Aorta (tissue), 5 donors: ENCODE data around the gene CENPH. TPM values are rescaled to one million over a fixed set of nuclear protein-coding genes. Genes with fewer than 3 reads are reported as not detected.
"Not testable (repeated sequence)": the region's sequence is repeated elsewhere in the genome, so short reads cannot be mapped to it uniquely, and the experiment has no call there.

Experiments
- ATAC-seq: fragments of 200-7000 bp; cut with Tn5 transposase; one replicate; pipeline ENCODE4 v1.9.1; 2022; ENCODE audit warnings: moderate library complexity; ENCODE audit not compliant: low FRiP score
- DNase-seq, 2 donors: peaks; one replicate each; pipeline ENCODE4 v3.0.0-alpha.2; 2020
- H3K27ac ChIP-seq, 2 donors: one replicate each; pipeline ENCODE4 v1.5.1; 2013; ENCODE audit warnings: low read length in 2 of 2, mild to moderate bottlenecking in 2 of 2, moderate library complexity in 2 of 2, control low read depth in 1 of 2, inconsistent platforms in 1 of 2, low read depth in 1 of 2
- H3K27me3 ChIP-seq, 2 donors: one replicate each; pipeline ENCODE4 v1.6.1; 2013; ENCODE audit warnings: control low read depth in 1 of 2, low read length in 1 of 2, mild to moderate bottlenecking in 1 of 2, moderate library complexity in 1 of 2; ENCODE audit not compliant: insufficient read depth in 2 of 2, control insufficient read depth in 1 of 2
- H3K36me3 ChIP-seq, 2 donors: one replicate each; pipeline ENCODE4 v1.6.1; 2013; ENCODE audit warnings: control low read depth in 1 of 2, low read length in 1 of 2, mild to moderate bottlenecking in 1 of 2; ENCODE audit not compliant: insufficient read depth in 2 of 2, control insufficient read depth in 1 of 2
- H3K4me1 ChIP-seq, 2 donors: one replicate each; pipeline ENCODE4 v1.6.1; 2013; ENCODE audit warnings: low read length in 2 of 2, control low read depth in 1 of 2, mild to moderate bottlenecking in 1 of 2, moderate library complexity in 1 of 2; ENCODE audit not compliant: insufficient read depth in 2 of 2, control insufficient read depth in 1 of 2
- H3K4me3 ChIP-seq, 2 donors: one replicate each; pipeline ENCODE4 v1.5.1; 2013; ENCODE audit warnings: low read length in 2 of 2, control low read depth in 1 of 2, mild to moderate bottlenecking in 1 of 2
- H3K9me3 ChIP-seq: one replicate; pipeline ENCODE4 v1.6.1; 2013; ENCODE audit warnings: mild to moderate bottlenecking, low read length; ENCODE audit not compliant: control insufficient read depth
- WGBS, 2 donors: extraction: QIAGEN DNeasy Blood & Tissue Kit; methylation state at CpG; one replicate each; pipeline ENCODE4 v1.1.7; 2013; 5-methylcytosine and 5-hydroxymethylcytosine counted together
- intact Hi-C, 2 donors: fragments of 100-400 bp; cut with DNase I; formaldehyde crosslinking; loops; one replicate each; pipeline versions ENCODE4 v1.14.2 to v1.15.0; 2022
- polyA plus RNA-seq, 2 donors: library from polyadenylated mRNA; stranded (reverse); fragments of 200-250 nt; gene quantifications; one replicate each; pipeline ENCODE4 v1.2.3, GENCODE V29; 2013
- total RNA-seq, 2 donors: library from RNA; stranded (reverse); fragmentation: NEBNext Ultra II Directional; extraction: Animal tissue kit (Norgen Biotek cat#: 25700); gene quantifications; one replicate each; pipeline ENCODE4 v1.2.1, GENCODE V29; 2021
- donor health status: healthy with polysubstance abuse.
- donor health status: Bipolar disorder and iron deficiency.
- donor health status: DM: no; HTN: no; CAD: no.
- donor health status: DM: no; HTN: no; CAD: no.
- donor health status: DM: yes; HTN: yes; CAD: no.

The CENPH gene
- total and polyA plus RNA-seq, 4 donors, result 0.38 to 3.3 (median 2.3) TPM

DNA sequence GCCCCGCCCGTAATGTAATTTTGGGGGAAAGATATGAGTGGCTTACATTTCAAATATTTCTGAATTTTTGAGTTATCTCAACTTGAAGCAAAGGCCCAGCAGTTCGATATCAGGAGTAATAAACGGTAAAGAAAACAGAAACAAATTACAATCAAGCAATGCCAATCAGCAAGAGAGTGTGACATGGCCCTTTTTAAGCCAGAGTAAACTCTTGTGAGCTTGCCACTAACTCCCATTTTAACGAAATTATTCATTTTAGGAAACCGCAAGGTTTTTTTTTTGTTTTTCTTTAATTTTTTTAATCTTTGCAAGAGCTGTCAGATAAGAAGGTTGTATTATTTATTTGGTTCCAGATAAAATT, 27.7 kb downstream of the CENPH start:
- Histone ChIP-seq H3K27ac (no peak overlapping the region), H3K4me3 (peak overlapping the region; percentile 7 to 40), H3K9me3 (no peaks in the 10 kb centered on the region), H3K27me3 (no peaks in the 10 kb centered on the region), H3K36me3 (no peaks in the 10 kb centered on the region), H3K4me1 (no peaks in the 10 kb centered on the region)
- ATAC-seq (no peak), DNase-seq (no peak)
- intact Hi-C loops, result loop anchor here in 1 of 2 donors (10.0 kb wide), 2 partner anchors 52 to 58 kb away; partner anchors contain the start of gene CCNB1
- WGBS, 2 donors, result 18 to 21% methylated on average over 6 of the region's 6 CpGs

- H3K4me3 ChIP-seq, result peak overlapping the region; percentile 57 to 74
- peak; percentile 99 to 100 for DNase-seq
- no peaks in the 10 kb centered on the region for H3K36me3 ChIP-seq
- no peaks in the 10 kb centered on the region for H3K9me3 ChIP-seq
- WGBS, 2 donors, result 0 to 1% methylated on average over 73 of the region's 73 CpGs
- H3K27me3 ChIP-seq, result no peaks in the 10 kb centered on the region
- peak; percentile 100 for ATAC-seq
- no peaks in the 10 kb centered on the region for H3K4me1 ChIP-seq
- intact Hi-C loops, result loop anchor here in 1 of 2 donors (10.0 kb wide), 2 partner anchors 53 to 57 kb away; partner anchors contain the start of gene CCNB1
- peak overlapping the region in 1 of 2 donors; percentile 81 for H3K27ac ChIP-seq
Observed at GRCh38 chr5:69217548-69218526, 28.5 kb downstream of the CENPH start.

- Histone ChIP-seq H3K9me3 (no peaks in the 10 kb centered on the region), H3K27me3 (no peaks in the 10 kb centered on the region), H3K27ac (no peak overlapping the region), H3K36me3 (no peaks in the 10 kb centered on the region), H3K4me1 (no peaks in the 10 kb centered on the region), H3K4me3 (no peak overlapping the region)
- intact Hi-C loops, result loop anchor here in 1 of 2 donors (10.0 kb wide), 2 partner anchors 55 kb away; partner anchors contain the start of gene CCNB1
- no peak for DNase-seq
- ATAC-seq, result no peak
Observed at GRCh38 chr5:69219939-69220338, 30.6 kb downstream of the CENPH start.

DNA sequence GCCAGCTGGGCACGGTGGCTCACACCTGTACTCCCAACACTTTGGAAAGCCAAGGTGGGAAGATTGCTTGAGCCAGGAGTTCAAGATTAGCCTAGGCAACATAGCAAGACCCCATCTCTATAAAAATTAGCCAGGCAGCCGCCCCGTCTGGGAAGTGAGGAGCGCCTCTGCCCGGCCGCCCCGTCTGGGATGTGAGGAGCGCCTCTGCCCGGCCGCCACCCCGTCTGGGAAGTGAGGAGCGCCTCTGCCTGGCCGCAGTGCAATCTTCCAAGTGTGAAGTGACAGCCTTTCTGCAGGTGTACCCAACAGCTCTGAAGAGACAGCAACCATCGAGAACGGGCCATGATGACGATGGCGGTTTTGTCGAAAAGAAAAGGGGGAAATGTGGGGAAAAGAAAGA, 31.0 kb downstream of the CENPH start:
- H3K36me3 ChIP-seq, H3K27ac ChIP-seq, intact Hi-C loops, ATAC-seq, H3K4me3 ChIP-seq, H3K27me3 ChIP-seq, DNase-seq, H3K4me1 ChIP-seq, H3K9me3 ChIP-seq: not testable (repeated sequence)
- 95 to 96% methylated on average over 18 of the region's 18 CpGs for WGBS, 2 donors

- ATAC-seq, H3K36me3 ChIP-seq, H3K27ac ChIP-seq, intact Hi-C loops, H3K27me3 ChIP-seq, H3K4me3 ChIP-seq, H3K9me3 ChIP-seq, DNase-seq, H3K4me1 ChIP-seq: not testable (repeated sequence)
- 93 to 94% methylated on average over 4 to 8 of the region's 9 CpGs for WGBS, 2 donors
Observed at GRCh38 chr5:69220833-69221232, 31.4 kb downstream of the CENPH start.

DNA sequence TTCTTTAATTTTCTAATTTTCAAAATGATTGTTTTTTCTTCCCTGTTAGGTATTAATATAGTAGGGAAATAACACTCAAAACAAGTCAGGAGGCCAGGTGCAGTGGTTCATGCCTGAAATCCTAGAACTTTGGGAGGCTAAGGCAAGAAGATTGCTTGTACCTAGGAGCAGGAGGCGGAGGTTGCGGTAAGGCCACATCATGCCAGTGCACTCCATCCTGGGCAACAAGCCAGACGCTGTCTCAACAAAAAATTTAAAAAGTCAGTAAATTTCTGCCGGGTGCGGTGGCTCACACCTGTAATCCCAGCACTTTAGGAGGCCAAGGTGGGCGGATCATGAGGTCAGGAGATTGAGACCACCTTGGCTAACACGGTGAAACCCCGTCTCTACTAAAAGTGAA, 35.1 kb downstream of the CENPH start:
- no peaks in the 10 kb centered on the region for H3K9me3 ChIP-seq
- ATAC-seq, result no peak
- H3K4me3 ChIP-seq, result no peak overlapping the region
- H3K27me3 ChIP-seq, result no peaks in the 10 kb centered on the region
- intact Hi-C loops, result no loop called here
- DNase-seq, result no peak
- WGBS, 2 donors, result 93 to 95% methylated on average over 8 of the region's 8 CpGs
- H3K4me1 ChIP-seq, result no peaks in the 10 kb centered on the region
- H3K27ac ChIP-seq, result no peak overlapping the region
- H3K36me3 ChIP-seq, result no peaks in the 10 kb centered on the region

DNA sequence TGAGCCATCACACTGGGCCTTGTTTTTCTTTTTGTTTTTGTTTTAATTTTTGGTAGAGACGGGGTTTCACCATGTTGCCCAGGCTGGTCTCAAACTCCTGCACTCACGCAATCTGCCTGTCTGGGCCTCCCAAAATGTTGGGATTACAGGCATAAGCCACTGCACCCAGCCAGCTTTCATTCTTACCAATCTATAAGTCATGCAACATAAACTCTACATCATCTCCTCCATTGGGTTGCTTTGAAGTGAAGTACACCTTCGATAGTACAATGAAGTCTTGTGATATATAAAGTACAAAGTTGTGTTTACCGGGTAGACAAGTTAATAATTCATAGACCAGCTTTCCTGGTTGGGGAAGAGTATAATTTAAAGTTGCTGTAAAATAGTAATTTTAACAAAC, 36.5 kb downstream of the CENPH start:
- ATAC-seq (no peak), DNase-seq (no peak)
- 94 to 95% methylated on average over 4 of the region's 4 CpGs for WGBS, 2 donors
- no peaks in the 10 kb centered on the region for H3K36me3 ChIP-seq
- H3K4me1 ChIP-seq, result no peaks in the 10 kb centered on the region
- intact Hi-C loops, result no loop called here
- H3K27me3 ChIP-seq, result no peaks in the 10 kb centered on the region
- H3K4me3 ChIP-seq, result no peak overlapping the region
- no peaks in the 10 kb centered on the region for H3K9me3 ChIP-seq
- no peak overlapping the region for H3K27ac ChIP-seq

GRCh38 chr5:69230181-69230580, 40.8 kb downstream of the CENPH start:
- WGBS, 2 donors, result 88 to 92% methylated on average over 2 of the region's 2 CpGs
- DNase-seq, result no peak
- intact Hi-C loops, result loop anchor here (10.0 kb wide), 1 partner anchor 105 kb away; the partner anchor contains the start of gene CCDC125 (in 2 of the 2)

DNA sequence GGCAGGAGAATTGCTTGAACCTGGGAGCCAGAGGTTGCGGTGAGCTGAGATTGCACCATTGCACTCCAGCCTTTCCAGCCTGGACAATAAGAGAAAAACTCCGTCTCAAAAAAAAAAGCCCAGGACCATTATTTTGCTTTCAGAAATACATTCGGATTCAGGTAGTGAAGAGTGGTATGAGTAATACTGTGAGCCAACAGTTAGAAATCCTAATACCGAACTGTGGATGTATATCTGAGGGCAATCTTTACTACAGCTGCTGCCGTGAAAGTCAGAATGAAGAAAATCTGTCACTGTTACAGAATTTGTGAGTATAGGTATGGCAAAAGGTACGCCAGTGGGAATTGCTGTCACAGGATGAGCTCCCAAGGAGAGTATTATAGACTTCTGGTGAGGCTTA, 41.9 kb downstream of the CENPH start:
- no peak overlapping the region for H3K27ac ChIP-seq
- intact Hi-C loops, result loop anchor here (10.0 kb wide), 1 partner anchor 104 kb away; the partner anchor contains the start of gene CCDC125 (in 2 of the 2)
- no peaks in the 10 kb centered on the region for H3K4me1 ChIP-seq
- 91 to 92% methylated on average over 6 of the region's 6 CpGs for WGBS, 2 donors
- H3K36me3 ChIP-seq, result no peaks in the 10 kb centered on the region
- no peaks in the 10 kb centered on the region for H3K9me3 ChIP-seq
- ATAC-seq (no peak), DNase-seq (no peak)
- no peak overlapping the region for H3K4me3 ChIP-seq
- H3K27me3 ChIP-seq, result no peaks in the 10 kb centered on the region

More at GRCh38 chr5:69230181-69230580, 40.8 kb downstream of the CENPH start:
- no peaks in the 10 kb centered on the region for H3K4me1 ChIP-seq
- no peak overlapping the region for H3K4me3 ChIP-seq
- H3K27me3 ChIP-seq, result no peaks in the 10 kb centered on the region
- ATAC-seq, result no peak
- no peak overlapping the region for H3K27ac ChIP-seq
- no peaks in the 10 kb centered on the region for H3K36me3 ChIP-seq
- H3K9me3 ChIP-seq, result no peaks in the 10 kb centered on the region
